Thyroid gland (tissue), 4 donors: ENCODE data around the gene HLA-DQA1.

ENCODE experiments used
- POLR2A ChIP-seq, 2 donors: fragments of 450-650 bp; IDR thresholded peaks; one replicate each; pipeline ENCODE4 v1.6.1; 2017; ENCODE audit warnings: antibody characterized with exemption in 2 of 2, mild to moderate bottlenecking in 2 of 2, moderate library complexity in 1 of 2
- TF ChIP-seq, protein P1 (sequence below), 6 experiments: fragments of 200-600 bp in 3 of 6; fragments of 450-650 bp in 3 of 6; sonication (generic) in 3 of 6; IDR thresholded peaks; one replicate each; pipeline ENCODE4 v1.5.1; 2016 to 2019; ENCODE audit warnings: antibody characterized with exemption in 6 of 6, mild to moderate bottlenecking in 2 of 6, inconsistent platforms in 1 of 6, moderate library complexity in 1 of 6

- TF ChIP-seq, protein P1, sequence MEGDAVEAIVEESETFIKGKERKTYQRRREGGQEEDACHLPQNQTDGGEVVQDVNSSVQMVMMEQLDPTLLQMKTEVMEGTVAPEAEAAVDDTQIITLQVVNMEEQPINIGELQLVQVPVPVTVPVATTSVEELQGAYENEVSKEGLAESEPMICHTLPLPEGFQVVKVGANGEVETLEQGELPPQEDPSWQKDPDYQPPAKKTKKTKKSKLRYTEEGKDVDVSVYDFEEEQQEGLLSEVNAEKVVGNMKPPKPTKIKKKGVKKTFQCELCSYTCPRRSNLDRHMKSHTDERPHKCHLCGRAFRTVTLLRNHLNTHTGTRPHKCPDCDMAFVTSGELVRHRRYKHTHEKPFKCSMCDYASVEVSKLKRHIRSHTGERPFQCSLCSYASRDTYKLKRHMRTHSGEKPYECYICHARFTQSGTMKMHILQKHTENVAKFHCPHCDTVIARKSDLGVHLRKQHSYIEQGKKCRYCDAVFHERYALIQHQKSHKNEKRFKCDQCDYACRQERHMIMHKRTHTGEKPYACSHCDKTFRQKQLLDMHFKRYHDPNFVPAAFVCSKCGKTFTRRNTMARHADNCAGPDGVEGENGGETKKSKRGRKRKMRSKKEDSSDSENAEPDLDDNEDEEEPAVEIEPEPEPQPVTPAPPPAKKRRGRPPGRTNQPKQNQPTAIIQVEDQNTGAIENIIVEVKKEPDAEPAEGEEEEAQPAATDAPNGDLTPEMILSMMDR (IDR thresholded peaks at IDR 0.05): no peak
- TF ChIP-seq POLR2A (IDR thresholded peaks at IDR 0.05): no peak
Observed at GRCh38 chr6:32642720-32643106, 5.5 kb downstream of the HLA-DQA1 start.
